NCI-H460 (cell line): ENCODE data around the gene KNSTRN. TPM values are rescaled to one million over a fixed set of nuclear protein-coding genes. Genes with fewer than 3 reads are reported as not detected.

Experiments
- DNase-seq: peaks from one replicate; pipeline ENCODE4 v3.0.0-alpha.2; 2016; ENCODE audit warnings: low read depth; ENCODE audit errors: extremely low read depth
- total RNA-seq: library from RNA; depleted of rRNA; stranded (reverse); fragments of >200 nt; shearing (Covaris generic); gene quantifications from 2 replicates; pipeline ENCODE4 v1.2.3, GENCODE V29; 2014

Gene KNSTRN
- total RNA-seq, 1 experiment from 2014 or later: 80.4 TPM

- DNase-seq: no peak
Observed at GRCh38 chr15:40425681-40426080, 43.2 kb downstream of the KNSTRN start.

GRCh38 chr15:40427188-40427587 lies 44.7 kb downstream of the KNSTRN start:
- DNase-seq: no peak

GRCh38 chr15:40428185-40428584 lies 45.7 kb downstream of the KNSTRN start:
- no peak for DNase-seq

- DNase-seq: no peak
Observed at GRCh38 chr15:40429068-40429710, 46.7 kb downstream of the KNSTRN start.

GRCh38 chr15:40430271-40430805 lies 47.8 kb downstream of the KNSTRN start:
- no peak for DNase-seq

GRCh38 chr15:40435023-40435709 lies 52.6 kb downstream of the KNSTRN start:
- no peak for DNase-seq

- no peak for DNase-seq
Observed at GRCh38 chr15:40435710-40436089, 53.2 kb downstream of the KNSTRN start.

GRCh38 chr15:40436116-40436891 lies 53.8 kb downstream of the KNSTRN start:
- no peak for DNase-seq

GRCh38 chr15:40436892-40437751 lies 54.6 kb downstream of the KNSTRN start:
- DNase-seq: no peak

GRCh38 chr15:40437752-40438687 lies 55.5 kb downstream of the KNSTRN start:
- no peak for DNase-seq

GRCh38 chr15:40438712-40439111 lies 56.2 kb downstream of the KNSTRN start:
- DNase-seq: no peak

- DNase-seq: no peak
Observed at GRCh38 chr15:40439461-40439959, 57.0 kb downstream of the KNSTRN start.

GRCh38 chr15:40439960-40440742 lies 57.6 kb downstream of the KNSTRN start:
- no peak for DNase-seq

- DNase-seq: peak; percentile 92
Observed at GRCh38 chr15:40440743-40441564, 58.4 kb downstream of the KNSTRN start, which contains the start of gene BAHD1. Gene BAHD1 (plus strand): TSS chr15:40440953. CDS start chr15:40458465, 17,512 bp downstream.

GRCh38 chr15:40441565-40442531 lies 59.3 kb downstream of the KNSTRN start:
- DNase-seq: no peak

GRCh38 chr15:40443255-40443654 lies 60.7 kb downstream of the KNSTRN start:
- DNase-seq: no peak
